OCI-LY7 (cell line): ENCODE results near the gene MED22.

Source experiments
- EZH2phosphoT487 ChIP-seq: fragments of 200-600 bp; sonication (generic); IDR thresholded peaks from 2 replicates; pipeline ENCODE4 v1.6.1; 2018; ENCODE audit warnings: low read depth, borderline replicate concordance, mild to moderate bottlenecking, mixed run types, antibody characterized with exemption, low read length, moderate library complexity, mixed read lengths
- TF ChIP-seq, protein P1 (sequence below): fragments of 200-600 bp; sonication (generic); conservative IDR thresholded peaks from 2 replicates; pipeline ENCODE4 v1.5.1; 2014; ENCODE audit warnings: mild to moderate bottlenecking, antibody characterized with exemption, low read length, moderate library complexity, mixed read lengths

- TF ChIP-seq, protein P1, sequence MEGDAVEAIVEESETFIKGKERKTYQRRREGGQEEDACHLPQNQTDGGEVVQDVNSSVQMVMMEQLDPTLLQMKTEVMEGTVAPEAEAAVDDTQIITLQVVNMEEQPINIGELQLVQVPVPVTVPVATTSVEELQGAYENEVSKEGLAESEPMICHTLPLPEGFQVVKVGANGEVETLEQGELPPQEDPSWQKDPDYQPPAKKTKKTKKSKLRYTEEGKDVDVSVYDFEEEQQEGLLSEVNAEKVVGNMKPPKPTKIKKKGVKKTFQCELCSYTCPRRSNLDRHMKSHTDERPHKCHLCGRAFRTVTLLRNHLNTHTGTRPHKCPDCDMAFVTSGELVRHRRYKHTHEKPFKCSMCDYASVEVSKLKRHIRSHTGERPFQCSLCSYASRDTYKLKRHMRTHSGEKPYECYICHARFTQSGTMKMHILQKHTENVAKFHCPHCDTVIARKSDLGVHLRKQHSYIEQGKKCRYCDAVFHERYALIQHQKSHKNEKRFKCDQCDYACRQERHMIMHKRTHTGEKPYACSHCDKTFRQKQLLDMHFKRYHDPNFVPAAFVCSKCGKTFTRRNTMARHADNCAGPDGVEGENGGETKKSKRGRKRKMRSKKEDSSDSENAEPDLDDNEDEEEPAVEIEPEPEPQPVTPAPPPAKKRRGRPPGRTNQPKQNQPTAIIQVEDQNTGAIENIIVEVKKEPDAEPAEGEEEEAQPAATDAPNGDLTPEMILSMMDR: no peak
- TF ChIP-seq EZH2phosphoT487: no peak
Observed at GRCh38 chr9:133394687-133395271, 46.8 kb upstream of the MED22 start.
